ENCODE measurements around the gene THSD7B. TPM values are rescaled to one million over a fixed set of nuclear protein-coding genes. Genes with fewer than 3 reads are reported as not detected.

The THSD7B gene
- polyA plus RNA-seq, 1 donor from 2014 or later: not detected

DNA sequence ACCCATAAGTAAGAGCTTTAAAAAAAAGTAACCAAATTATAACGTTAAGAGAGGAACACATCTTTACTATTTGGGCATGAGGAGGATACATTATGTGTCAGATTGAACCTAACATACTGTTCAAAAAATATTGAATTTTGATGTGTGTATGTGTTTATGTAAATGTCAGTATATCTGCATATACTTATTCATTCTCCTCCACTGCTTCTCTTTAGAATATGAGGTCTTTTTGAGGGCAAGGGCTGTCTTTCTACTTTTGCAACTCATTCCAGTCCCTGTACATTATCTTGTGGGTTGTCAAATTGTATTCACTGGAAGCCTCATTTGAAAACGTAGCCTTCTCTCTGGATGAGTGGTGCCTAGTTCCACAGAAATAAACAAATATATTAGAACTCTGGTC lies 689.5 kb downstream of the THSD7B start:
- Mint-ChIP-seq H3K36me3 (no peaks in the 10 kb centered on the region), H3K9me3 (peaks cover 3 to 13% (median 3%) of the 10 kb centered on the region in 3 donors), H3K4me1 (no peaks in the 10 kb centered on the region), H3K4me3 (no peak overlapping the region), H3K27ac (no peak overlapping the region), H3K27me3 (no peaks in the 10 kb centered on the region)

DNA sequence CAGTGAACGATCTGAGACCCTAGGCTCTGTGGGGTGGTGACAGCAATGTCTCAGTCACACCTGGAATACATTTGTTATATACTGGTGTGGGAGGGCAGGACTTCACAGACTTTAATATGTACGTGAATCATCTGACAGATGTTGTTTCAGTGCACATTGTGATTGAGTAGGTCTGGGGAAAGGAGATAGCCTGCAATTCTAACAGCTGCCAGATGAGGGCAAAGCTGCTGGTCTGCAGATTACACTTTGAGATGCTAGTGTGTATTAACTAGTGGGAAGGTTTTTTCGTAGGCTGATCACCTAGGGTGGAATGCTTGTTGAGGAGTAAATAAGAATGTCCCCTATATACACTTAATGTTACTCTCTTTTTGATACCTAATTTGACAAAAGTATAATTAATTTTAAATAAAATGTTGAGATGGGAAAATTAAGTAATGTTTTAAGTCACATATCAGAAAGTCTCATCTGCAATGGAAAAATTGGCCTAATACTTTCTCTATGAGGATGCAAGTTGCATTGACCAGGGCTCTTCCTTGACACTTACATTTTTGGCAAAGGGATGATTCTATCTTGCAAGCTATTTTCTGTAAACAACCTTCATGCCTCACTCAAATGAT lies 702.0 kb downstream of the THSD7B start:
- Mint-ChIP-seq H3K36me3 (no peaks in the 10 kb centered on the region), H3K27me3 (no peaks in the 10 kb centered on the region), H3K4me1 (no peaks in the 10 kb centered on the region), H3K27ac (no peak overlapping the region), H3K4me3 (no peak overlapping the region), H3K9me3 (no peaks in the 10 kb centered on the region)

DNA sequence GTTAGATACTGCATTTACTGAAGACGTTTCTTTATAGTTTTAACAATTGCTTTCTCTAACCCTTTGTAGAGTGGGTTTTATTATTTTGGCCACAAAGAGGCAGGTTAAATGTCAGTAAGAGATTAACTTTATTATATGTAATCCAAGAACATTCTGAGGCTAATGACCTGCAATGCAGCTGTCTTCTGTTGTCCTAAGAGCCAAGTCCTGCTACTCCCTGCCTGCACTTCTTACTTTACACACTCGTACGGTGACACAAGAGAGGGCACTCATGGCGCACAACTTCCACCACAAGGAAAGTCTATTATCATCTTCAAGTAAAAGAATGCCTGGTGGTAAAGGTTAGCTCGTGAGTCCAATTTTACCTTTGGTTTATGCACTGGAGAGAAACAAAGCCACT lies 727.9 kb downstream of the THSD7B start:
- H3K4me3 Mint-ChIP-seq: no peak overlapping the region

DNA sequence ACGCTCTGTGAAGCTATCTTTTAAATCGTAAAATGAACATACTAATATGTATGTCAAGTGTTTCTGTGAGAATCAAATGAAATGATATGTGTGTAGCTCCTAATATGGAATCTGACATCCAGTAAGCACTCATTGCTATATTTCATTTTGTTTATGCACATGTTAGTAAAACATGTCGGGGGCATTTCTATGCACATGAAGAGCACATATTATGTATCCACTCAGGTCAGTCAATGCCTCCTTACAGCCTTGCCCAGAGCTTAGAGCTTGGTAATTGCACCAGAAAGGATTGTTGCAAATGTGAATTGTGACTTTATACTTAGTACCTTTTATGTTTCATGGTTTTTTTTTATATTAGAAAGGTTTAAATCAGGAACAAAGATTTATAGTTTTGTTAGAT lies 735.3 kb downstream of the THSD7B start:
- H3K27me3 Mint-ChIP-seq: no peaks in the 10 kb centered on the region
- H3K4me1 Mint-ChIP-seq: no peaks in the 10 kb centered on the region
- H3K9me3 Mint-ChIP-seq: peaks cover 0 to 7% (median 0%) of the 10 kb centered on the region in 3 donors
- no peaks in the 10 kb centered on the region for H3K36me3 Mint-ChIP-seq
- no peak overlapping the region for H3K27ac Mint-ChIP-seq
- H3K4me3 Mint-ChIP-seq: no peak overlapping the region

More for the DNA sequence above, 727.9 kb downstream of the THSD7B start:
- Mint-ChIP-seq H3K4me1 (peaks cover 0 to 1% (median 0%) of the 10 kb centered on the region in 3 donors), H3K9me3 (peaks cover 0 to 5% (median 0%) of the 10 kb centered on the region in 3 donors), H3K27ac (no peak overlapping the region), H3K27me3 (no peaks in the 10 kb centered on the region), H3K36me3 (peaks cover 1% of the 10 kb centered on the region)

DNA sequence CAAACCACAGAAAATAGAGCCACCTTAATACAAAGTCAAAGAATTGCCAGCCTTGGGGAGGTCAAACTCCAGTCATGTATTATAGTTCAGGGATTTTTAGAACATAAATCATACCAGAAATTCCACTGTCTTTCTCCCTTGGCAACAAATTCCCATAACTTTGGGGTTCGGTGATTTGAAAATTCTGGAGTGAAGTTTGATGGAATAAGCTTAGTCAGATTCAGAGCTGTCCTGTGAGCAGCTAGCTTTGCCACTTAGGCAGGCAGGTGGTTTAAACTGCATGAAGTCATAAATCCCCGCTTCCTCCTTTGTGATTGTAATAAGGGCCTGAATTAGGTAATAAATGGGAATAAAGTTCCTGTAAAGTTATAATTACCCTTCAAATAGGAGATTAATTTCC lies 741.9 kb downstream of the THSD7B start:
- Mint-ChIP-seq H3K27ac (no peak overlapping the region), H3K4me1 (no peaks in the 10 kb centered on the region), H3K4me3 (no peak overlapping the region), H3K36me3 (no peaks in the 10 kb centered on the region), H3K9me3 (peaks cover 0 to 7% (median 0%) of the 10 kb centered on the region in 3 donors), H3K27me3 (no peaks in the 10 kb centered on the region)

GRCh38 chr2:137508739-137509384 lies 743.5 kb downstream of the THSD7B start:
- Mint-ChIP-seq H3K9me3 (peaks cover 0 to 7% (median 0%) of the 10 kb centered on the region in 3 donors), H3K27me3 (no peaks in the 10 kb centered on the region)

DNA sequence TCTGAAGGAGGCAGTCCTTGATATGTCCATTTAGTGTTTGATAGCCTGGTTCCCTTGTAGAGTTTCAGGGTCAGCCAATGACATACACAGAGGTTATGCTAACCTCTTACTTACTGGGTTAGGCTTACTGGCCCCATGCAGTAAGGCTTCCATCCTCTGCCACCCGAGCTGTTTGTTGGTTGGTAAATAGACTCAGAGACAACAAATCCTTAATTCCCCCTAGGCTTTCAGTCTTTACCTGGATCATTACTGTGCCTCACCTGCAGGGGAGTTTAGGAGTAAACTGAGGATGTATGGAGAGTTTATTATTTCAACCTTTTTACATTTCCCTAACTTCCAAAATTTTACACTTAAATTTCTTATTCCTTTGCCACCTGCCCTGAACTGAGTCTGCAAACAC lies 746.2 kb downstream of the THSD7B start:
- Mint-ChIP-seq H3K36me3 (no peaks in the 10 kb centered on the region), H3K9me3 (no peaks in the 10 kb centered on the region), H3K27me3 (no peaks in the 10 kb centered on the region), H3K4me3 (no peak overlapping the region), H3K27ac (no peak overlapping the region), H3K4me1 (no peaks in the 10 kb centered on the region)

More at GRCh38 chr2:137508739-137509384, 743.5 kb downstream of the THSD7B start:
- Mint-ChIP-seq H3K4me1 (no peaks in the 10 kb centered on the region), H3K36me3 (no peaks in the 10 kb centered on the region), H3K4me3 (no peak overlapping the region), H3K27ac (no peak overlapping the region)

DNA sequence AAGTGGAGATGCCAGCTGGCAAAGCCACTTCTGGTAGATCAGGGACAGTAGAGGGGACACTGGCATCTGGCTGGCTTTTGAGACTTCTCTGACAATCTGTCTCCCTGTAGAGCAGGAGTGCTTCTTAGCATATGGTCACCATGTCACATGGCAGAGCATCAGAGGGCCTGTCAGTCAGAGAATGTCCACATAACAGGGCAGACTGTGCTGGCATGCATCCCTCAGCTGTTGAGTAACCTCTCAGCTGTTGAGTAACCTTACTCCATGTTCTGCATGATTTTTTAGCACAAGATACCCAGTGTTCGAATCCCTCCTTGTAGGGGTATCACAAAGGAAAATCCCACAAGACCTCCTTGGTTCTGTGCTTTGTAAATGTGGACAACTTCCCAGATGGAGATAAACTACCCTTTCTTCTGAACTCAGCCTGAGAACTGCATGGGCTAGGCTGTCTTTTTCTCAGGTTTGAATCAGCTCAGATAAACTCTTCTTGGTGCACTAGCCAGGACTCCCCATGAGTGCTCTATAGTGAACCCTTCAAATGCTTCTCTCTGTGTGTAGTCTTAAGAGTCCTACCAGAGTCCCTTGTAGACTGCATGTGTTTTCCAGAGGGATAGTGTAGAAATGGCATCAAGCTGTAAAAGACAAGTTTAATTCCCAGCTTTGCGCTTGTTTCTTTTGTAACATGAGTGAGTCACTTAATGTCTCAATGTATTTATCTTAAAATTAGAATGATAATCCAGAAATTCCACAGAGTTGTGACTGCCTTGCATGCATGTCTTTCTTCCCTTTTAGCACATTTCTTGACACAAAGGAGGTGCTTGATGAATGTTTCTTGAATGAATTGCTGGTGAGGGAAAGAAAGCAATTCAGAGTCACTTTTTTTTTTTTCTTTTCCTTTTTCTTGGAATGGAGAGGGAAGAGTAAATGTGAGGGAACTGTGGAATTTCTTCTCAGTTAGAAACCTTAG lies 756.6 kb downstream of the THSD7B start:
- no peak overlapping the region for H3K27ac Mint-ChIP-seq
- H3K4me1 Mint-ChIP-seq: no peaks in the 10 kb centered on the region
- H3K9me3 Mint-ChIP-seq: peaks cover 0 to 7% (median 0%) of the 10 kb centered on the region in 3 donors
- no peaks in the 10 kb centered on the region for H3K27me3 Mint-ChIP-seq
- no peak overlapping the region for H3K4me3 Mint-ChIP-seq
- H3K36me3 Mint-ChIP-seq: no peaks in the 10 kb centered on the region

- no peaks in the 10 kb centered on the region for H3K4me1 Mint-ChIP-seq
- H3K27me3 Mint-ChIP-seq: no peaks in the 10 kb centered on the region
- no peak overlapping the region for H3K4me3 Mint-ChIP-seq
Observed at GRCh38 chr2:137522620-137523011, 757.3 kb downstream of the THSD7B start.

GRCh38 chr2:137523931-137524330 lies 758.6 kb downstream of the THSD7B start:
- Mint-ChIP-seq H3K36me3 (no peaks in the 10 kb centered on the region), H3K4me3 (no peak overlapping the region), H3K27me3 (no peaks in the 10 kb centered on the region), H3K4me1 (no peaks in the 10 kb centered on the region), H3K9me3 (peaks cover 0 to 11% (median 2%) of the 10 kb centered on the region in 3 donors), H3K27ac (no peak overlapping the region)

More at GRCh38 chr2:137522620-137523011, 757.3 kb downstream of the THSD7B start:
- Mint-ChIP-seq H3K9me3 (peaks cover 0 to 10% (median 0%) of the 10 kb centered on the region in 3 donors), H3K27ac (no peak overlapping the region), H3K36me3 (no peaks in the 10 kb centered on the region)

GRCh38 chr2:137525132-137525531 lies 759.8 kb downstream of the THSD7B start:
- H3K4me3 Mint-ChIP-seq: no peak overlapping the region
- H3K27me3 Mint-ChIP-seq: no peaks in the 10 kb centered on the region
- no peak overlapping the region for H3K27ac Mint-ChIP-seq
- peaks cover 0 to 11% (median 2%) of the 10 kb centered on the region in 3 donors for H3K9me3 Mint-ChIP-seq
- H3K4me1 Mint-ChIP-seq: no peaks in the 10 kb centered on the region
- H3K36me3 Mint-ChIP-seq: no peaks in the 10 kb centered on the region

- H3K4me1 Mint-ChIP-seq: no peaks in the 10 kb centered on the region
Observed at GRCh38 chr2:137525641-137526190, 760.4 kb downstream of the THSD7B start.

GRCh38 chr2:137535897-137536296 lies 770.6 kb downstream of the THSD7B start:
- H3K27me3 Mint-ChIP-seq: no peaks in the 10 kb centered on the region
- no peak overlapping the region for H3K27ac Mint-ChIP-seq
- H3K4me3 Mint-ChIP-seq: no peak overlapping the region
- no peaks in the 10 kb centered on the region for H3K4me1 Mint-ChIP-seq
- no peaks in the 10 kb centered on the region for H3K36me3 Mint-ChIP-seq
- H3K9me3 Mint-ChIP-seq: peaks cover 0 to 2% (median 0%) of the 10 kb centered on the region in 3 donors

More at GRCh38 chr2:137525641-137526190, 760.4 kb downstream of the THSD7B start:
- no peaks in the 10 kb centered on the region for H3K27me3 Mint-ChIP-seq
- no peak overlapping the region for H3K27ac Mint-ChIP-seq
- H3K36me3 Mint-ChIP-seq: no peaks in the 10 kb centered on the region
- no peak overlapping the region for H3K4me3 Mint-ChIP-seq
- H3K9me3 Mint-ChIP-seq: peaks cover 2 to 11% (median 4%) of the 10 kb centered on the region in 3 donors

DNA sequence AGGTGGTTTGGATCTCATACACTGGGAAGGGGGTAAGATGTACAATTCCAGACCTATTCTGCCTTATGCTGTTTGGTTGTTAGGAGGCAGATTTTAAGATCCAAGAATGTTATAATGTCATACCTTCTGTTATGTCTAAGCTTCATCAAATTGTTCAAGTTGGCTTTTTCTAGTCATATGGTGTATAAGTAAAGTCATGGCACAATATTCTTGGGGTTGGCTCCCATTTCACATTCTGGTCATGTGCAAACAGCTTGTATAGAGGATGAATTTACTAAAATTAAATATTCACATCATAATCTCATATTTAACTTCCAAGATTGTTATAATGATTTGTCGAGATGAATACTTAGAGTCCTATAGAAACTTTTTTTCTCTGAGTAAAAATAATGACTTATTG lies 774.0 kb downstream of the THSD7B start:
- Mint-ChIP-seq H3K9me3 (peaks cover 3 to 8% (median 3%) of the 10 kb centered on the region in 3 donors), H3K4me3 (no peak overlapping the region), H3K36me3 (no peaks in the 10 kb centered on the region), H3K27ac (no peak overlapping the region), H3K27me3 (no peaks in the 10 kb centered on the region), H3K4me1 (no peaks in the 10 kb centered on the region)

DNA sequence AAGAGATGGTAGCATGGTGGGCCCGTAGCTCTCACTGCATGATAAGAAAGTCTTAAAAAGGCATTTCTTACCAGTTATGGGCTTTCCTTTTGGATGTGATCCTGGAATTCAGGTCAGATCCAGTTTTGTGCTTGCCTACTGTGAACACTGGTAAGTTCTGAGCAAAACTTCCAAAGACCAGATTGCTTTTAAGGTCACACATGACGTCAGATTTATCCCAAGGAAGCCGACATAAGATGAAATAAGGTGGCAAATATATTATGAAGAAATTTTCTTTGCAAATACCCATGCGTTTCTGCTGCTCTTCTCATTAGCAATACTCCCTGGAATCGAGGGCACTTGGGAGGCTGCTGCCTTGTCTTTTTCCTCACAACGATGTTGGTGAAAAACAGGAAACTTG lies 782.5 kb downstream of the THSD7B start:
- Mint-ChIP-seq H3K36me3 (no peaks in the 10 kb centered on the region), H3K4me1 (no peaks in the 10 kb centered on the region), H3K4me3 (no peak overlapping the region), H3K9me3 (peaks cover 0 to 1% (median 0%) of the 10 kb centered on the region in 3 donors), H3K27me3 (no peaks in the 10 kb centered on the region), H3K27ac (no peak overlapping the region)

All from IgD-negative memory B cell (primary cell).